GM12801 (cell line): ENCODE measurements around the gene ALOX15.

ENCODE experiments used
- TF ChIP-seq, protein P1 (sequence below): IDR thresholded peaks from one replicate; pipeline ENCODE4 v1.5.1; 2011; ENCODE audit warnings: control low read depth; ENCODE audit not compliant: insufficient read length; ENCODE audit errors: extremely low read depth

ALOX15 gene

DNA sequence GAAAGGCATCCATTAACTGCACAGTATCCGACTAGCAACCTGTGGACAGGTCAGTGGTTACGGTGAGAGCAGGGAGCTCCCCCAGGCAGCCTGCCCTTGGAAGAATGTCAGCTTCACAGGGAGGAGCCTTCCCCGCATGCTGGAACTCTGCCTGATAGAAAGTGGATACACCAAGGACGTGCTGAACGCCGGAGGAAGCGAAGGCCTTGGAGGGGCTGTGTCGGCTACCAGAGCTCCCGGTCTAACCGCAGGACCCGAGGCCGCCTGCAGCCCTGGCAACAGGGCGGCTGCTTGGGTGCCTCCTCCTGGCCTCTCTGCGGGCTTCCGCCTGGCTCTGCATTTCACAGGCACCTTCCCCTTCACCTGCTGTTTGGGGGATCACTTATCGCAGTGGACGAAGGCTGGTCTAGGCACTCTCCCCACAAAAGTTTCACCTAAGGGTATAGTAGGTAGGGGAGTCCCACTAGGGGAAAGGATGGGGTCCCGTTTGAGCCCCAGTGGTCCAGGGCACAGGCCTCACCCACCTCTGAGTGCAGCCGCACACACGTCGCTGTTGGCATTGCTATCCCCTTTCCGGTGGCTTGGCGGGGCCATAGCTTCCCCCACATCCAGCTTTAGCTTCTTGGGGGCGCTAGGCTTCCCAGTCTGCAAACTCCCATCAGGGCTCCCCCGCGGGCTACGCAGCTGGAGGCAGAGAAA lies 32.7 kb upstream of the ALOX15 start:
- TF ChIP-seq, protein P1, sequence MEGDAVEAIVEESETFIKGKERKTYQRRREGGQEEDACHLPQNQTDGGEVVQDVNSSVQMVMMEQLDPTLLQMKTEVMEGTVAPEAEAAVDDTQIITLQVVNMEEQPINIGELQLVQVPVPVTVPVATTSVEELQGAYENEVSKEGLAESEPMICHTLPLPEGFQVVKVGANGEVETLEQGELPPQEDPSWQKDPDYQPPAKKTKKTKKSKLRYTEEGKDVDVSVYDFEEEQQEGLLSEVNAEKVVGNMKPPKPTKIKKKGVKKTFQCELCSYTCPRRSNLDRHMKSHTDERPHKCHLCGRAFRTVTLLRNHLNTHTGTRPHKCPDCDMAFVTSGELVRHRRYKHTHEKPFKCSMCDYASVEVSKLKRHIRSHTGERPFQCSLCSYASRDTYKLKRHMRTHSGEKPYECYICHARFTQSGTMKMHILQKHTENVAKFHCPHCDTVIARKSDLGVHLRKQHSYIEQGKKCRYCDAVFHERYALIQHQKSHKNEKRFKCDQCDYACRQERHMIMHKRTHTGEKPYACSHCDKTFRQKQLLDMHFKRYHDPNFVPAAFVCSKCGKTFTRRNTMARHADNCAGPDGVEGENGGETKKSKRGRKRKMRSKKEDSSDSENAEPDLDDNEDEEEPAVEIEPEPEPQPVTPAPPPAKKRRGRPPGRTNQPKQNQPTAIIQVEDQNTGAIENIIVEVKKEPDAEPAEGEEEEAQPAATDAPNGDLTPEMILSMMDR, result no peak

DNA sequence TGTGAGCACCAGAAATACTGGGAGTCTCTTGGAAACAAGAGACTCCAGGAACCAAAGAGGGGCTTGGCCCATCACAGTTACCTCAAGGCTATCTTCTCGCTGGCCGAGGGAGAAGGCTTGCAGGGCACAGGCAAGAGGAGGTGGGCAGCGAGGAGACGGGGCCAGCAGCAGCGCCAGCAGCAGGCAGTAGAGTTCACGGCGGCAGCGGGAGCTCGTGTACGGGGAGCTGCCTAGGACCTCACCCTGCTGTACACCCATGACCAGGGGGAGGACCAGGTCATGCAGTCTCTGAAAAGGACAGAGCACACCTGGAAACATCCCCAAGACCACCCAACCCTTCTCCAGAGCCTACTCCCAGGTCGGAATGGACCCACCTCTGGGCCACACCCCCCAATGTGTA lies 31.7 kb upstream of the ALOX15 start:
- TF ChIP-seq, protein P1, result no peak

GRCh38 chr17:4672751-4673150 lies 31.3 kb upstream of the ALOX15 start:
- TF ChIP-seq, protein P1, result no peak

- TF ChIP-seq, protein P1, result no peak
These were observed 30.7 kb upstream of the ALOX15 start for GRCh38 chr17:4672055-4672630.

GRCh38 chr17:4667166-4667565 lies 25.7 kb upstream of the ALOX15 start:
- TF ChIP-seq, protein P1, result no peak

DNA sequence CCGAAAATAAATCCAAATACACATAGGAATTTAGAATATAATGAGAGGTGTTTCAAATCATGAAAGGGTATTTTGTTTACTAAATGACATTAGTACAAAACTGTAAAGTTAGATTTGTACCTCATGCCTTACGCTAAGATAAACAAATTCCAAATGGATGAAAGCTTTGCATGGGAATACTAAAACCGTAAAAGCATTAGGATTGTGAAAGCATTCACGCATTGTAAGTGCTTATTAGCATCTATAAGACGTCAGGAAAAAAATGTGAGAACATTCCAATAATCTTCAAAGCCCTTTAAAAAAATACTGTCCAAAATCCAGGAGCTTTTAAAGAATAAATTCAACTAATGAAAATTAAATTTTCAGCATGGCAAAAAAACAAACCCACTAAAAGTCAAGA lies 24.8 kb upstream of the ALOX15 start:
- TF ChIP-seq, protein P1, result no peak

DNA sequence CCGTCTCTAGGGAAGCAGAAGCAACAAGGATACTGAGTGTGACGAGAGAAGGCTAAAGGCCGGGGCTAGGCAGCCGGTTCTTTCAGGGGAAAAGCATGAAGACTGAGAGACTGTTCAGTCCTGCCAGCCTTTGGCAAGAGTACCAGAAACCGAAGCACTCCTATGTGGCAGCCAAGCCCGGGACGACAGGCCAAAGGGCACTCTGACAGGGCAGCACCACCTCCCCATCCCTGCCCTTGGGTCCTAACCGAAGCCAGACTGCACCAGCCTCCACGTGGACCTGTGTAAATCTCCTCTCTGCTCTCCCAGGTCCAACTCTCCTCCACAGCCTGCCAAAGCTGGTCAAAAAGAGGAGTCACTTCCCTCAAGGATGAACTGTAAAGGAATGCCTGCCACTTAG lies 23.5 kb upstream of the ALOX15 start:
- TF ChIP-seq, protein P1, result no peak
